IMR-90 (cell line): Measurements from ENCODE around the gene SPDEF.

ENCODE experiments used
- BHLHE40 ChIP-seq: fragments of 150-350 bp; IDR thresholded peaks from 2 replicates; pipeline ENCODE4 v1.6.1; 2016; ENCODE audit warnings: mild to moderate bottlenecking, low read depth, low read length
- CEBPB ChIP-seq: IDR thresholded peaks from 2 replicates; pipeline ENCODE4 v1.6.1; 2012; ENCODE audit warnings: low read depth, low read length, improper control_type of control experiment
- CHD1 ChIP-seq: IDR thresholded peaks from 2 replicates; pipeline ENCODE4 v1.6.1; 2012; ENCODE audit warnings: low read depth, low read length, improper control_type of control experiment
- CTCF ChIP-seq: conservative IDR thresholded peaks from 2 replicates; pipeline ENCODE4 v1.5.1; 2012; ENCODE audit warnings: mild to moderate bottlenecking, low read depth, low read length, improper control_type of control experiment
- FOS ChIP-seq: fragments of 150-350 bp; IDR thresholded peaks from 2 replicates; pipeline ENCODE4 v1.6.1; 2016; ENCODE audit warnings: low read depth, low read length
- MAFK ChIP-seq: IDR thresholded peaks from 2 replicates; pipeline ENCODE4 v1.6.1; 2012; ENCODE audit warnings: low read depth, low read length, improper control_type of control experiment
- MXI1 ChIP-seq: IDR thresholded peaks from 2 replicates; pipeline ENCODE4 v1.6.1; 2012; ENCODE audit warnings: low read depth, mild to moderate bottlenecking, low read length, moderate library complexity, borderline replicate concordance
- NFE2L2 ChIP-seq: fragments of 150-350 bp; IDR thresholded peaks from 2 replicates; pipeline ENCODE4 v1.6.1; 2016; ENCODE audit warnings: low read depth, mild to moderate bottlenecking, low read length
- POLR2A ChIP-seq: IDR thresholded peaks from 2 replicates; pipeline ENCODE4 v1.6.1; 2012; ENCODE audit warnings: mild to moderate bottlenecking, low read depth, low read length
- RAD21 ChIP-seq: IDR thresholded peaks from 2 replicates; pipeline ENCODE4 v1.6.1; 2012; ENCODE audit warnings: low read length, improper control_type of control experiment
- RCOR1 ChIP-seq: IDR thresholded peaks from 2 replicates; pipeline ENCODE4 v1.6.1; 2012; ENCODE audit warnings: mild to moderate bottlenecking, low read length, improper control_type of control experiment; ENCODE audit not compliant: insufficient replicate concordance
- RFX5 ChIP-seq: IDR thresholded peaks from 2 replicates; pipeline ENCODE4 v1.8.0; 2012; ENCODE audit warnings: low read depth, mild to moderate bottlenecking, low read length, moderate library complexity
- SMC3 ChIP-seq: fragments of 150-350 bp; IDR thresholded peaks from 2 replicates; pipeline ENCODE4 v1.6.1; 2016; ENCODE audit warnings: low read depth, mild to moderate bottlenecking, antibody characterized with exemption, low read length, moderate library complexity
- USF2 ChIP-seq: fragments of 150-350 bp; IDR thresholded peaks from 2 replicates; pipeline ENCODE4 v1.6.1; 2017; ENCODE audit warnings: mild to moderate bottlenecking, antibody characterized with exemption, low read length, low read depth

DNA sequence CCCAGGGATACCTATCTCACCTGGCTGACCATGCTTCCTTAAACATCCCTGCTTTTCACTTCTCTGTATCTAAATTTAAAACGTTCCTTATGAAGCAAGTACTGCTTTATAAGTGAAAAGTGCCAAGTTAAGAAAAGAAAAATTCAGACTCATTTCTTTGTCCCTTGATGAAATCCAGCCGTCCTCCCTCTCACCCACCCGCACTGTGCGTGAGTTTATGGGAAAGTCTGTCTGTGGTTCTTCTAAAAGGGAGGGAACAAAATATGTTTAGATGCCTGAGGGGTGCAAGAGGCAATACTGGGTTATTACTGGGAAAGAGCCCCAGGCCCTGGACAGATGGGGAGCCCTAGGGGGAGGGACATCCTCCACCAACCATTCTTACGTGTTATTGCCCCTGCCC, 31.2 kb downstream of the SPDEF start:
- TF ChIP-seq CTCF: no peak
- TF ChIP-seq POLR2A: no peak
- no peak for TF ChIP-seq SMC3
- no peak for TF ChIP-seq RAD21
- TF ChIP-seq MAFK: no peak
- no peak for TF ChIP-seq BHLHE40
- TF ChIP-seq MXI1: no peak
- no peak for TF ChIP-seq CEBPB
- no peak for TF ChIP-seq FOS
- no peak for TF ChIP-seq RFX5
- no peak for TF ChIP-seq USF2
- TF ChIP-seq RCOR1: no peak
- TF ChIP-seq NFE2L2: no peak
- no peak for TF ChIP-seq CHD1
